Psoas muscle (tissue), 8 donors: ENCODE data around the gene MRM2. TPM values are rescaled to one million over a fixed set of nuclear protein-coding genes. Genes with fewer than 3 reads are reported as not detected.

Source experiments
- ATAC-seq, 4 donors: fragments of 200-7000 bp; cut with Tn5 transposase; one replicate each; pipeline ENCODE4 v1.9.1; 2020; ENCODE audit warnings: moderate library complexity in 3 of 4, mild to moderate bottlenecking in 2 of 4
- DNase-seq, 2 donors: peaks; one replicate each; pipeline ENCODE4 v3.0.0-alpha.2; 2020
- H3K27ac ChIP-seq: fragments of 200-600 bp; one replicate; pipeline ENCODE4 v1.8.0; 2022
- H3K27me3 ChIP-seq, 3 donors: fragments of 200-600 bp in 1 of 3; one replicate each; pipeline versions ENCODE4 v1.6.1 to v1.8.0; 2013 to 2022; ENCODE audit warnings: low read length in 2 of 3, mild to moderate bottlenecking in 2 of 3, moderate library complexity in 1 of 3; ENCODE audit not compliant: insufficient read depth in 3 of 3
- H3K36me3 ChIP-seq, 2 donors: fragments of 200-600 bp in 1 of 2; one replicate each; pipeline versions ENCODE4 v1.6.1 to v1.8.0; 2013 to 2022; ENCODE audit warnings: low read depth in 1 of 2, mild to moderate bottlenecking in 1 of 2, moderate library complexity in 1 of 2; ENCODE audit not compliant: insufficient read depth in 1 of 2
- H3K4me1 ChIP-seq: fragments of 200-600 bp; one replicate; pipeline ENCODE4 v1.8.0; 2022
- H3K4me3 ChIP-seq: fragments of 200-600 bp; one replicate; pipeline ENCODE4 v1.8.0; 2022; ENCODE audit warnings: mild to moderate bottlenecking
- H3K9me3 ChIP-seq: fragments of 200-600 bp; one replicate; pipeline ENCODE4 v1.8.0; 2022
- CTCF ChIP-seq: fragments of 200-600 bp; IDR thresholded peaks from one replicate; pipeline ENCODE4 v1.8.0; 2022; ENCODE audit warnings: antibody characterized with exemption
- WGBS, 3 donors: extraction: QIAGEN DNeasy Blood & Tissue Kit; methylation state at CpG; one replicate each; pipeline versions ENCODE4 v1.1.6 to v1.1.7; 2013; 5-methylcytosine and 5-hydroxymethylcytosine counted together
- intact Hi-C, 2 donors: fragments of 100-400 bp; cut with DNase I; formaldehyde crosslinking; loops; one replicate each; pipeline versions ENCODE4 v1.11.0 to v1.14.2; 2022
- polyA plus RNA-seq, 3 donors: library from polyadenylated mRNA; stranded (reverse); fragments of 200-250 nt; gene quantifications; one replicate each; pipeline ENCODE4 v1.2.3, GENCODE V29; 2013
- total RNA-seq, 4 donors: library from RNA; stranded (reverse); fragmentation: NEBNext Ultra II Directional in 2 of 4; extraction: Animal tissue kit (Norgen Biotek cat#: 25700) in 2 of 4; gene quantifications; one replicate each; pipeline versions ENCODE4 v1.2.1 to v1.2.4, GENCODE V29; 2021 to 2023
- donor health status: healthy with polysubstance abuse.
- donor health status: DM: no; HTN: no; CAD: no; lungs with moderate emphysema.
- donor health status: Bipolar disorder and iron deficiency.
- donor health status: healthy.
- donor health status: DM: yes; HTN: yes; CAD: no.
- donor health status: DM: no; HTN: no; CAD: no.
- donor health status: DM: no; HTN: no; CAD: no.
- donor health status: DM: yes; HTN: yes; CAD: no.

The MRM2 gene
- total and polyA plus RNA-seq, 7 donors, result 15.9 to 53.0 (median 21.6) TPM

GRCh38 chr7:2249744-2250323 lies 7.8 kb upstream of the MRM2 start:
- WGBS, 3 donors, result 79 to 84% (median 82%) methylated on average over 27 of the region's 27 CpGs
- DNase-seq, result no peak
- intact Hi-C loops, result loop anchor here in 1 of 2 donors (5.0 kb wide), 1 partner anchor 102 kb away; the partner anchor contains the start of gene EIF3B
- Histone ChIP-seq H3K4me3 (no peak overlapping the region), H3K27me3 (no peaks in the 10 kb centered on the region), H3K36me3 (peaks cover 0 to 5% of the 10 kb centered on the region in 2 donors), H3K27ac (no peak overlapping the region), H3K4me1 (no peaks in the 10 kb centered on the region), H3K9me3 (no peaks in the 10 kb centered on the region)
- peak in 2 of 4 donors; percentile 9 to 10 for ATAC-seq
- TF ChIP-seq CTCF, result no peak

GRCh38 chr7:2248984-2249694 lies 7.1 kb upstream of the MRM2 start:
- WGBS, 3 donors, result 41 to 47% (median 46%) methylated on average over 21 to 24 of the region's 24 CpGs
- ATAC-seq, result peak; percentile 52 to 78 (median 66)
- no peak overlapping the region for H3K4me3 ChIP-seq
- no peak for TF ChIP-seq CTCF
- H3K27me3 ChIP-seq, result no peaks in the 10 kb centered on the region
- H3K27ac ChIP-seq, result no peak overlapping the region
- H3K4me1 ChIP-seq, result no peaks in the 10 kb centered on the region
- H3K9me3 ChIP-seq, result no peaks in the 10 kb centered on the region
- intact Hi-C loops, result loop anchor here in 1 of 2 donors (5.0 kb wide), 1 partner anchor 103 kb away; the partner anchor contains the start of gene EIF3B
- peaks cover 0 to 3% of the 10 kb centered on the region in 2 donors for H3K36me3 ChIP-seq
- DNase-seq, result peak; percentile 70 to 80

GRCh38 chr7:2247141-2247995 lies 5.4 kb upstream of the MRM2 start:
- no peak for DNase-seq
- 67 to 68% (median 67%) methylated on average over 28 to 36 of the region's 36 CpGs for WGBS, 3 donors
- H3K27ac ChIP-seq, result no peak overlapping the region
- H3K36me3 ChIP-seq, result no peaks in the 10 kb centered on the region
- peaks cover 4% of the 10 kb centered on the region for H3K4me1 ChIP-seq
- intact Hi-C loops, result loop anchor here in 1 of 2 donors (5.0 kb wide), 1 partner anchor 105 kb away; the partner anchor contains the start of gene EIF3B
- no peaks in the 10 kb centered on the region for H3K27me3 ChIP-seq
- TF ChIP-seq CTCF, result peak; percentile 42
- ATAC-seq, result peak in 2 of 4 donors; percentile 31 to 38
- H3K9me3 ChIP-seq, result no peaks in the 10 kb centered on the region
- no peak overlapping the region for H3K4me3 ChIP-seq

GRCh38 chr7:2245883-2246675 lies 4.1 kb upstream of the MRM2 start:
- Histone ChIP-seq H3K4me3 (no peak overlapping the region), H3K9me3 (no peaks in the 10 kb centered on the region), H3K36me3 (no peaks in the 10 kb centered on the region), H3K4me1 (peaks cover 6% of the 10 kb centered on the region), H3K27ac (no peak overlapping the region), H3K27me3 (no peaks in the 10 kb centered on the region)
- no peak for ATAC-seq
- WGBS, 3 donors, result 73 to 74% (median 73%) methylated on average over 22 of the region's 22 CpGs
- no peak for DNase-seq
- intact Hi-C loops, result loop anchor here in 1 of 2 donors (5.0 kb wide), 1 partner anchor 106 kb away; the partner anchor contains the start of gene EIF3B
- no peak for TF ChIP-seq CTCF
